Brain microvascular endothelial cell (primary cell): ENCODE results near the gene KIAA0825.
A peak's percentile ranks its signal among the peaks of the same experiment; 100 is the strongest.

Source experiments
- DNase-seq: peaks from one replicate; pipeline ENCODE4 v3.0.0-alpha.2; 2020
- H3K27ac ChIP-seq: fragments of 250-450 bp; sonication (Bioruptor Pico); 2 replicates; pipeline ENCODE4 v1.5.1; 2020; ENCODE audit warnings: mild to moderate bottlenecking, moderate library complexity
- H3K27me3 ChIP-seq: fragments of 250-450 bp; sonication (Bioruptor Pico); replicated peaks from 2 replicates; pipeline ENCODE4 v1.5.1; 2020; ENCODE audit warnings: mild to moderate bottlenecking
- H3K36me3 ChIP-seq: fragments of 250-450 bp; sonication (Bioruptor Pico); replicated peaks from 2 replicates; pipeline ENCODE4 v1.5.1; 2020; ENCODE audit warnings: mild to moderate bottlenecking
- H3K4me3 ChIP-seq: 2 replicates; pipeline ENCODE4 v1.5.1; 2011; ENCODE audit warnings: low read depth, mild to moderate bottlenecking, control low read depth, low read length, moderate library complexity
- in situ Hi-C: cut with HindIII; loops from 2 replicates; pipeline ENCODE4 v1.10.0; 2017; ENCODE audit warnings: low sequenced_read_pairs, low pct_ligation_motif_present
- TF ChIP-seq, protein P1 (sequence below): IDR thresholded peaks from 2 replicates; pipeline ENCODE4 v1.5.1; 2011; ENCODE audit warnings: low read depth, mild to moderate bottlenecking, moderate library complexity, low read length, control low read depth, inconsistent platforms; ENCODE audit errors: missing control alignments

Gene KIAA0825

GRCh38 chr5:94188725-94189124 lies 429.7 kb downstream of the KIAA0825 start:
- H3K36me3 ChIP-seq = no peaks in the 10 kb centered on the region
- no peak for DNase-seq
- in situ Hi-C loops = no loop called here
- no peaks in the 10 kb centered on the region for H3K27me3 ChIP-seq
- H3K4me3 ChIP-seq = no peak overlapping the region
- no peak overlapping the region for H3K27ac ChIP-seq
- TF ChIP-seq, protein P1, sequence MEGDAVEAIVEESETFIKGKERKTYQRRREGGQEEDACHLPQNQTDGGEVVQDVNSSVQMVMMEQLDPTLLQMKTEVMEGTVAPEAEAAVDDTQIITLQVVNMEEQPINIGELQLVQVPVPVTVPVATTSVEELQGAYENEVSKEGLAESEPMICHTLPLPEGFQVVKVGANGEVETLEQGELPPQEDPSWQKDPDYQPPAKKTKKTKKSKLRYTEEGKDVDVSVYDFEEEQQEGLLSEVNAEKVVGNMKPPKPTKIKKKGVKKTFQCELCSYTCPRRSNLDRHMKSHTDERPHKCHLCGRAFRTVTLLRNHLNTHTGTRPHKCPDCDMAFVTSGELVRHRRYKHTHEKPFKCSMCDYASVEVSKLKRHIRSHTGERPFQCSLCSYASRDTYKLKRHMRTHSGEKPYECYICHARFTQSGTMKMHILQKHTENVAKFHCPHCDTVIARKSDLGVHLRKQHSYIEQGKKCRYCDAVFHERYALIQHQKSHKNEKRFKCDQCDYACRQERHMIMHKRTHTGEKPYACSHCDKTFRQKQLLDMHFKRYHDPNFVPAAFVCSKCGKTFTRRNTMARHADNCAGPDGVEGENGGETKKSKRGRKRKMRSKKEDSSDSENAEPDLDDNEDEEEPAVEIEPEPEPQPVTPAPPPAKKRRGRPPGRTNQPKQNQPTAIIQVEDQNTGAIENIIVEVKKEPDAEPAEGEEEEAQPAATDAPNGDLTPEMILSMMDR = no peak

GRCh38 chr5:94184870-94185269 lies 433.5 kb downstream of the KIAA0825 start:
- no peaks in the 10 kb centered on the region for H3K27me3 ChIP-seq
- H3K27ac ChIP-seq = no peak overlapping the region
- no peaks in the 10 kb centered on the region for H3K36me3 ChIP-seq
- no peak for DNase-seq
- TF ChIP-seq, protein P1 = no peak
- no peak overlapping the region for H3K4me3 ChIP-seq
- in situ Hi-C loops = no loop called here

- H3K4me3 ChIP-seq = no peak overlapping the region
- TF ChIP-seq, protein P1 = peak; percentile 16
- DNase-seq = no peak
- H3K27me3 ChIP-seq = no peaks in the 10 kb centered on the region
- in situ Hi-C loops = no loop called here
- H3K27ac ChIP-seq = no peak overlapping the region
- no peaks in the 10 kb centered on the region for H3K36me3 ChIP-seq
Observed at GRCh38 chr5:94181895-94182294, 436.5 kb downstream of the KIAA0825 start.

- DNase-seq = no peak
- H3K27me3 ChIP-seq = no peaks in the 10 kb centered on the region
- H3K4me3 ChIP-seq = no peak overlapping the region
- no peaks in the 10 kb centered on the region for H3K36me3 ChIP-seq
- in situ Hi-C loops = no loop called here
- TF ChIP-seq, protein P1 = no peak
- H3K27ac ChIP-seq = no peak overlapping the region
Observed at GRCh38 chr5:94180761-94181160, 437.6 kb downstream of the KIAA0825 start.

GRCh38 chr5:94175912-94176311 lies 442.5 kb downstream of the KIAA0825 start:
- in situ Hi-C loops = no loop called here
- Histone ChIP-seq H3K27ac (no peak overlapping the region), H3K36me3 (no peaks in the 10 kb centered on the region), H3K4me3 (no peak overlapping the region), H3K27me3 (no peaks in the 10 kb centered on the region)
- TF ChIP-seq, protein P1 = no peak
- no peak for DNase-seq

- Histone ChIP-seq H3K27me3 (no peaks in the 10 kb centered on the region), H3K27ac (no peak overlapping the region), H3K4me3 (no peak overlapping the region), H3K36me3 (no peaks in the 10 kb centered on the region)
- peak; percentile 13 for DNase-seq
- TF ChIP-seq, protein P1 = no peak
- in situ Hi-C loops = no loop called here
Observed at GRCh38 chr5:94174748-94175411, 443.5 kb downstream of the KIAA0825 start.
